BLaER1 (cell line): Measurements from ENCODE around the gene ANKRD7.
"Not testable (repeated sequence)": the region's sequence is repeated elsewhere in the genome, so short reads cannot be mapped to it uniquely, and the experiment has no call there.

Experiments
- H3K27ac ChIP-seq: shearing (Covaris generic); formaldehyde crosslinking; 2 replicates; pipeline ENCODE4 v1.8.1; 2022
- H3K27me3 ChIP-seq: shearing (Covaris generic); formaldehyde crosslinking; 2 replicates; pipeline ENCODE4 v1.8.1; 2022
- H3K36me3 ChIP-seq: shearing (Covaris generic); formaldehyde crosslinking; 2 replicates; pipeline ENCODE4 v1.8.1; 2022
- H3K4me1 ChIP-seq: shearing (Covaris generic); formaldehyde crosslinking; 2 replicates; pipeline ENCODE4 v1.8.1; 2022
- H3K4me2 ChIP-seq: shearing (Covaris generic); formaldehyde crosslinking; 2 replicates; pipeline ENCODE4 v1.8.1; 2022
- H3K4me3 ChIP-seq: shearing (Covaris generic); formaldehyde crosslinking; 2 replicates; pipeline ENCODE4 v1.8.1; 2022
- H3K9ac ChIP-seq: shearing (Covaris generic); formaldehyde crosslinking; 2 replicates; pipeline ENCODE4 v1.8.1; 2022
- H3K9me3 ChIP-seq: shearing (Covaris generic); formaldehyde crosslinking; 2 replicates; pipeline ENCODE4 v1.8.1; 2022
- H4K20me1 ChIP-seq: shearing (Covaris generic); formaldehyde crosslinking; 2 replicates; pipeline ENCODE4 v1.8.1; 2022
- Cebpa-rat ChIP-seq: shearing (Covaris generic); IDR thresholded peaks from 2 replicates; pipeline ENCODE4 v1.8.1; 2022

ANKRD7 gene

DNA sequence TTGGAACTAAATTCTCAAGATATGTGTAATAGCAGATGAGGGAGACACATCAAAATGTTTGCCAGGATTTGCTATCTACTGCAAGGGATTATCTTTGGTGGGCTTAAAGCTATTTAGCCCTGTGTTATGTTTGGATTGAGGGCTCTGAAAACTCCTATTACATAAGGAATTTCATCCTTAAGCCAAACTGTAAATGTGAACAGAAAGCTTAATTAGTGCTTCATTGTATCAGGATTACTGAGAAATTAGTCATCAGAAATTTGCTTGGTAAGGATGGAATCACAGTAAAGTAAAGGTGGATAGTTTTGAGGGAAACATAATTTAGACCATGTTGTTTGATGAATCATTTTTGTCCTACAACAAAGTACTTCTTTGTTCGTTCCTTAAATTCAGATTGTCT is 8.3 kb downstream of the ANKRD7 start:
- Histone ChIP-seq H3K4me3 (no peak overlapping the region), H3K9ac (no peak overlapping the region), H3K9me3 (no peaks in the 10 kb centered on the region), H3K4me1 (no peaks in the 10 kb centered on the region), H4K20me1 (no peaks in the 10 kb centered on the region), H3K36me3 (no peaks in the 10 kb centered on the region), H3K4me2 (no peak overlapping the region), H3K27me3 (no peaks in the 10 kb centered on the region), H3K27ac (no peak overlapping the region)
- no peak for TF ChIP-seq Cebpa-rat

DNA sequence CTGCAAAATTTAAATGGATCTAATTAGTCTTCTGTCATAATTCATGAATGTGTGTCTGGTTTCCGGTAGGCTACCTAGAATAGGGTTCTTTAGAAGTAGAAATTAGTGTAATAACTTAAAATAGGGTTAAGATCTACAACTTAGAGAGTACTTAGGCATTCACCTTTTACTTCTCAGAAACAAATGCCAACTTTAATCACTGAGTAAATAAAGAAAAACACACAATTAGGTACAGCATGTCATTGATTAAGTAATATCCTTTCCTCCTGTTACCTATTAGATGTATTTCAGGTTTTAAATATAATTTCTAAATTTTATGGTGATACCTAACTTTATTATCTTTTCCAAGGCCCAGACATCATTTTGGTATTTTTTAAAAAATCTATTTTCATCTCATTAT is 9.3 kb downstream of the ANKRD7 start:
- no peaks in the 10 kb centered on the region for H3K4me1 ChIP-seq
- H4K20me1 ChIP-seq = no peaks in the 10 kb centered on the region
- no peak overlapping the region for H3K4me2 ChIP-seq
- H3K27me3 ChIP-seq = no peaks in the 10 kb centered on the region
- no peaks in the 10 kb centered on the region for H3K36me3 ChIP-seq
- H3K9ac ChIP-seq = no peak overlapping the region
- H3K27ac ChIP-seq = no peak overlapping the region
- H3K9me3 ChIP-seq = no peaks in the 10 kb centered on the region
- no peak for TF ChIP-seq Cebpa-rat
- H3K4me3 ChIP-seq = no peak overlapping the region

DNA sequence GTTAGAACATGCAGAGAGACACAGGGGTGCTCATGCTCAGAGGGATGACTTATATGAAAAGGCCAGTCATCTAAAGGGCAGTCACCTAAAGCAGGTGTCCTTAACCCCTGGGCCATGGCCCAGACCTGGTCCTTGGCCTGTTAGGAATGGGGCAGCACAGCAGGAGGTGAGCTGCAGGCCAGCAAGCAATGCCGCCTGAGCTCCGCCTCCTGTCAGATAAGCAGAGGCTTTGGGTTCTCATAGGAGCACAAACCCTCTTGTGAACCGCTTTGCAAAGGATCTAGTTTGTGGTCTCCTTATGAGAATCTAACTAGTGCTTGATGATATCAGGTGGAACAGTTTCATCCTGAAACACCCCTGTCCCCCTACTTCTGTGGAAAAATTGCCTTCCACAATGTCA is 14.5 kb downstream of the ANKRD7 start:
- no peak overlapping the region for H3K4me3 ChIP-seq
- H3K27me3 ChIP-seq = no peaks in the 10 kb centered on the region
- no peak overlapping the region for H3K4me2 ChIP-seq
- no peaks in the 10 kb centered on the region for H4K20me1 ChIP-seq
- no peak overlapping the region for H3K9ac ChIP-seq
- no peak overlapping the region for H3K27ac ChIP-seq
- no peaks in the 10 kb centered on the region for H3K36me3 ChIP-seq
- H3K9me3 ChIP-seq = no peaks in the 10 kb centered on the region
- TF ChIP-seq Cebpa-rat = no peak
- no peaks in the 10 kb centered on the region for H3K4me1 ChIP-seq

DNA sequence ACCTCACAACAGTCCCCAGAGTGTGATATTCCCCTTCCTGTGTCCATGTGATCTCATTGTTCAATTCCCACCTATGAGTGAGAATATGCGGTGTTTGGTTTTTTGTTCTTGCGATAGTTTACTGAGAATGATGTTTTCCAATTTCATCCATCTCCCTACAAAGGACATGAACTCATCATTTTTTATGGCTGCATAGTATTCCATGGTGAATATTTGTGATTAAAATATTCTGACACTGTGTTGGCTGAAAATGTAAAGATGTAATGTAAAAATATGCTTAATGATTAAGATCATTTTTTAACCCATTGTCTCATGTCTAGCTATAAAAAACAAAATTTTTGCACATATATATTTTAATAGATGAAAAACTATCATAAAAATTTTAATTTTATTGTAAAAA is 15.8 kb downstream of the ANKRD7 start:
- not testable (repeated sequence) for H3K9me3 ChIP-seq, H3K4me2 ChIP-seq, H3K27ac ChIP-seq, H3K4me3 ChIP-seq, H3K9ac ChIP-seq, H3K27me3 ChIP-seq, H3K4me1 ChIP-seq, H4K20me1 ChIP-seq, H3K36me3 ChIP-seq

DNA sequence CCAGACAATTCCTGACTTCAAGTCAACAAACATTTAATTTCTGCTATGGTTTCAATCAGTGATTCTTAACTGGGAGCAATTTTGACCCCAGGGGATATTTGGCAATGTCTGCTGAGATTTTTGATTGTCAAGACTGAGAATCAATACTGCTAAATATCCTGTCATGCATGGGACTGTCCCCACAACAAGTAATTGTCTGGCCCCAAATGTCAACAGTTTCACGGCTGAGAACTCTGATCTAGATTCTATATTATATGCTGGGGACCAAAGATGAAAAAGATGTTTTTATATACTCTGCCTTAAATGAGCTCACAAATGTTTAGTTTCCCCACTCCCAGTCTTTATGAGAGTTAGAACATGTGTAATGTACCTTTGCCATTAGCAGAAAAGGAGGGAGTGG is 19.2 kb downstream of the ANKRD7 start:
- Histone ChIP-seq H3K27me3 (no peaks in the 10 kb centered on the region), H3K9me3 (no peaks in the 10 kb centered on the region), H4K20me1 (no peaks in the 10 kb centered on the region), H3K27ac (no peak overlapping the region), H3K4me2 (no peak overlapping the region), H3K36me3 (no peaks in the 10 kb centered on the region), H3K4me3 (no peak overlapping the region), H3K9ac (no peak overlapping the region), H3K4me1 (no peaks in the 10 kb centered on the region)
- no peak for TF ChIP-seq Cebpa-rat

DNA sequence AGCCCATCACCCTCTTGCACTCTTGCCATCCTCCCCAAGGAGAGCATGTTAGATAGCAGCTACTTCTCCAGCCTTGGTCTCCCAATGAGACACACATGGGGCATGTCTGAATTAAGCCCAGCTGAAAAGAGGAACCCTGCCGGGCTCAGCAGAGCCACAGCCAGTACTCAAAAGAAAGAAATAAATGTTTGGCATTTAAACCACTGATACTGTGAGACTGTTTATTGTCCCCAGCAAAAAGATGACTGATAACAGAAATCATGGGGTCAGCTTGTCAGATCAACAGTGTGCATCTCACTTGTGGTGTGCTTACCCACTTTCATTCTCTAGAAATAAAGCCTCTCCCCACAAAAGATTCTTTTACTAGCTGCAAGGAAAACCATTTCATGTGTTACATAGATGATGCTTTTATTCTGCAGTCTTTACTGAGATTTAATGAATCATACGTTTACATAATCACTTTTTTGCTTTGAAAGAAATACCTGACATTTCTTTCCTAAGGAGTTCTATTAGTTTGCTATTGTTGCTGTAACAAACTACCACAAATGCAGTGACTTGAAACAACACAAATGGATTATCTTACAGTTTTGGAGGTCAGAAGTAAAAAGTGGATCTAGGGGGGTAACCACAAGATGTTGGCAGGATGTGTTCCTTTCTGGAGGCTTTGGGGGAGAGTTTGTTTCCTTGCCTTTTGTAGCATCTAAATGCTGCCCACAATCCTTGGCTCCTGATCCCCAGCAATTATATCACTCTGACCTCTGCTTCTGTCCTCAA is 20.9 kb downstream of the ANKRD7 start:
- Histone ChIP-seq H3K9me3 (no peaks in the 10 kb centered on the region), H3K4me3 (no peak overlapping the region), H3K4me2 (no peak overlapping the region), H3K4me1 (no peaks in the 10 kb centered on the region), H3K27me3 (no peaks in the 10 kb centered on the region), H3K27ac (no peak overlapping the region), H4K20me1 (no peaks in the 10 kb centered on the region), H3K36me3 (no peaks in the 10 kb centered on the region), H3K9ac (no peak overlapping the region)
- TF ChIP-seq Cebpa-rat = no peak

DNA sequence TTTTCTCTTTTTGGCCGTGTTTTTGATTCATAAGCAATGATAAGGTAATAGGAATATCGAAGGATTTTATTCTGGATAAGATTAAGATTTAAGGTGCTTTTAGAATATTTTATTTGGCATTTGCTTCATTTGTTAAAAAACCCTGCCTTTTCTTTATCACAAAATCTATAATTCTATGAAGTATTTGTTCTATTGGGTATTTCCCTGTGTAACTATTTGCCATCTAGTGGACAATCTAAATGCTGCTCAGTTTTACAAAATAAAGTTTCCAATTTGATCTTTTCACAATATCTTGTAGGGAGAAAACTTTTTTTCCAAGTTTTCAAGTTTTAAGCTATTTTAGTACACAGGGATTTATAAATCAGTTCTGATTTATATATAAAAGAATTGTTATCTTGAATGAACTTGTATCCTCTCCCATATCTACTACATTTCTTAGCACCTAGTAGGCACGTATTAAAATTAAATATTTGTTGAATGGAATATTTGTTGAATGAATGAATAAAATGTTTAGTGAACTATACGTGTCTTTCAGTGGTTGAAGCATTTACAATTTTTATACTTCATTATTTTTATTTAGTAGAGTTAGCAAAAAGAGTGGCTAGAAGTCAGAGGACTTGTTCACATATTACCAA is 26.5 kb downstream of the ANKRD7 start:
- Histone ChIP-seq H3K27me3 (no peaks in the 10 kb centered on the region), H3K9ac (no peak overlapping the region), H3K9me3 (no peaks in the 10 kb centered on the region), H3K36me3 (no peaks in the 10 kb centered on the region), H3K27ac (no peak overlapping the region), H4K20me1 (no peaks in the 10 kb centered on the region), H3K4me2 (no peak overlapping the region), H3K4me3 (no peak overlapping the region), H3K4me1 (no peaks in the 10 kb centered on the region)
- TF ChIP-seq Cebpa-rat = no peak

DNA sequence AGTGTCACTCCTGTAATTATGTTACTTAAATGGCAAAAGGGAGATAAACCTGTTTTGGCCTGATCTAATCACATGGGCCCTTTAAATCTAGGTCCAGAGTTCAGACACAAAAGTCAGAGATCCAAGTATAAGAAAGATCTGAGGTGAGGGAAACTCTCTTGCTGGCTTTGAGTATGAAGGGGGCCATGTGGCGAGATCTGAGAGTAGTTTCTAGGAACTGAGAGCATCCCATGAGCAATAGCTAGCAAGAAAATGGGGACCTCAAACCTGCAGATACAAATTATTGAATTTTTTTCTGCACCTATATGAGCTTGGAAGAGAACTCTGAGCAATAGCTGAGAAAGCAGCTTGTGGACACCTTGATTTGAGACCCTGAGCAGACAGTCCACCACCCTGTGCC is 27.6 kb downstream of the ANKRD7 start:
- H3K4me1 ChIP-seq = no peaks in the 10 kb centered on the region
- no peak overlapping the region for H3K4me3 ChIP-seq
- no peaks in the 10 kb centered on the region for H4K20me1 ChIP-seq
- no peak for TF ChIP-seq Cebpa-rat
- no peak overlapping the region for H3K4me2 ChIP-seq
- no peaks in the 10 kb centered on the region for H3K9me3 ChIP-seq
- no peaks in the 10 kb centered on the region for H3K36me3 ChIP-seq
- H3K27me3 ChIP-seq = no peaks in the 10 kb centered on the region
- no peak overlapping the region for H3K27ac ChIP-seq
- H3K9ac ChIP-seq = no peak overlapping the region

DNA sequence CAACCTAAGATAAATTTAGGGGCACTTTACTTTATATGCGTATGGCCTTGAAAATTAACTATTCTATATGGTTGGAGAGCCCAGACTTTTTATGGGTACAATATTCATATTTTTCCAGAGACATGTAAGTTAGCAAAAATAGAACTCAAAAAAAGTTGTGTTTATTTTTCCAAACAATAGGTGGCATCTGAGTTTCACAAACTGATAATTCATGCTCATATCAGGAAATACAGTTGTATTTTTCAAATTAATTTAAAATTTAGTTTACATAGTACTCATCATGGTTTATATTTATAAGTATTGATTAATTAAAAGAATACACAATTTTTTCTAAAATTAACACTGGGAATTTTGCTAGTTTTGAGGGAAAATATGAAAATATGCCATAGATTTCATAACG is 34.6 kb downstream of the ANKRD7 start:
- H3K4me1 ChIP-seq = no peaks in the 10 kb centered on the region
- no peak overlapping the region for H3K9ac ChIP-seq
- no peak for TF ChIP-seq Cebpa-rat
- H4K20me1 ChIP-seq = no peaks in the 10 kb centered on the region
- H3K9me3 ChIP-seq = no peaks in the 10 kb centered on the region
- H3K4me2 ChIP-seq = no peak overlapping the region
- H3K36me3 ChIP-seq = no peaks in the 10 kb centered on the region
- no peak overlapping the region for H3K4me3 ChIP-seq
- no peak overlapping the region for H3K27ac ChIP-seq
- no peaks in the 10 kb centered on the region for H3K27me3 ChIP-seq

DNA sequence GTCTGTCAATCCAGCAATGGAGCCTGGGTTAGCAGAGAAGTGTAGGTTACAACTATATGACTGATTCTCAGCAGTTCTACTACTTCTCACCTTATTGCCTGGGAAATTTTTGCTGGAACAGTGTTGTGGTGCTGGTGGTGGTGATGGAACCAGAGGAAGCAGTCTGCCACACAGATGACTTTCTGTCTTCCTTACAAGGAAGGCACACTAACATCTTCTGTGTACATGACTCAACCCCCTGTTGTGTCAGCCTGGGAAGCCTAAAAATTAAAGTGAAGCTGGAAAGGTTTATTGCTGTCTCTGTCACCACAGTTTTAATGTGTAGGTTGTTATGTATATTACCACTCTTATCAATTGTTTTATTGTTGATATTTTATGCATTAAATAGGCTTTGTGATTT is 40.3 kb downstream of the ANKRD7 start:
- Histone ChIP-seq H3K4me1 (no peaks in the 10 kb centered on the region), H3K4me3 (no peak overlapping the region), H3K9ac (no peak overlapping the region), H3K27ac (no peak overlapping the region), H3K9me3 (no peaks in the 10 kb centered on the region), H3K4me2 (no peak overlapping the region), H3K27me3 (no peaks in the 10 kb centered on the region), H3K36me3 (no peaks in the 10 kb centered on the region), H4K20me1 (no peaks in the 10 kb centered on the region)
- no peak for TF ChIP-seq Cebpa-rat
